ENCODE data around the gene MLF2.
"Not testable (repeated sequence)": the region's sequence is repeated elsewhere in the genome, so short reads cannot be mapped to it uniquely, and the experiment has no call there.

Gene MLF2

DNA sequence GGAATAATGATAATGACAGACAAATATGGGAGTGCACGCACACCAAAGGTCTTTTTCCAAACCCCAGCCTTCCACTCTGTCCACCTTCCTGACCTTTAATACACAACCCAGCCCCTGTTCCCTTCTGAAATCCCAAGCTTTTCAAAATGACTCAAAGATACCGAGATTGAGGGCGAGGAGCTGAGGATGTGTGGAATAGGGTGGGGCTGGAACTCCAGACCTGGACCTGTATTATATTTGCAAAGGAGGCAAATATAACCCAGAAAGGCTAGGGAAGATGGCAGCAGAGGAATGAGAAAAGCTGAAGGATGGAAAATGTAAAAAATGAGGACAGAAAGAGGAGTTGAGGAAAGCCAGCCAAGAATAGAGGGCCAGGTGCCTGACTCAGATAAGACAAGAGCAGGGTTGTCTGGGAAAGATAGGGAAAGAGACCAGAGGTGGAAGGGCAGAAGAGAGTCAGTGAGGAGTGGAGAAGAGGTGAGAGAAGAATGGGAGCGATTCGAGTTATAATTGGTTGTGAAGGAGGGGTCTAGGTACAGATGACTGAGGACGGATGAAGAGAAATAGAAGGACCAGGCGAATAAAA is 12.2 kb upstream of the MLF2 start:
- no peak for DNase-seq (ENCODE audit: low spot score)

DNA sequence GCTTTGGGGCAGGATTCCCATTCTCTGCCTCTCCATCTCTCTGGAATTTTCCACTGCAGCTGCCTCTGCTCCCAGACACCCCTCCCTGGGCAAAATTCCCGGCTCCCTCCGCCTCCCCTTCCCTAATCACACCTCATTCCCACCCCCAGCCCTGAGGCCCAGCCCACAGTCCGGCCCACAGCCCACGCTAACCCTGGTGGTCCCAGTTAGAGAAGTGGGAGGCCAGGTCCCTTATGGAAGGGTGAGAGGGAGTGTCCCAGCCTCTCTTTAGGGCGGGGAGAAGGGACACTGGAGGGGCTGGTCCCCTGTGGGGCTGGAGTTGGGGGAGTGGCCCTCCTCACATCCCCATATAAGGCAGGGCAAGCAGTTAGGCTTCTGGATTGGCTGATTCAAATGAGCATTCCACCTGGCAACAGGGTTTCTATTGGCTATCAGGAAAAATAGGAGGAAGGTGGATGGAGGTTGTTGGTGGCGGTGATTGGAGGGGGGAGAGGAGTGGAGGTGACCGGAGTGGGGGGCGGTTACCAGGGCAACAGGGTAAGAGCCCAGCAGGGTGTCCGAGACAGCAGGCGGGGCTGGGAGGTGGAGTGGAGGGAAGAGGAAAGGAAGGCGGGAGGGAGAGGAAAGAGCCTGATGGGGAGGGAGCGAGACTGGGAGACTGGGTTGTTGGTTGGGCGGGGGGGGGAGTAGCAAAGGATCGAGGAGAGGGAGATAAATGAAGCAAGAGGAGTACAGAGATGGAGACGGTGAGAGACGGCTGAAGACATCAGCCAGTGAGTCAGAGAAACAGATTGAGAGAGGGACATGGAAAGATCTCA is 11.3 kb upstream of the MLF2 start:
- DNase-seq (ENCODE audit: low spot score): peak; percentile 72

DNA sequence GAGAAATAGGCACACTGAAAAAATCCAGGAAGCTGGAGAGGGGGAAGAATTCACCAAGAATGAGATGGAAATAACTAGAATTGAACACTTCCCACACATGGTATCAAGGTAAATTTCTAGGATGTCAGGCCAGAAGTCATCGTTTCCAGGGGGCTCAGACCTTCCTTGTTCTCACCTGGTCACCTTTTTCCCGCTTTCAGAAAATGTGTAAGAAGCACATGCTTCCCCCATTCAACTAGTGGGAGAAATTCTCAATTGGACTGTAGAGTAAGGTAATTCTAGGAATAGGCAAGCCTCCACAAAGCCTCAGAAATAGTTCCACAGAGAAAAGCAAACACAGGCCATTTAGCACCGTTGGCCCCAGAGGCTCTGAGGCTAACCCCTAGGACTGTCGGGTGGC is 10.4 kb upstream of the MLF2 start:
- DNase-seq (ENCODE audit: low spot score): no peak

DNA sequence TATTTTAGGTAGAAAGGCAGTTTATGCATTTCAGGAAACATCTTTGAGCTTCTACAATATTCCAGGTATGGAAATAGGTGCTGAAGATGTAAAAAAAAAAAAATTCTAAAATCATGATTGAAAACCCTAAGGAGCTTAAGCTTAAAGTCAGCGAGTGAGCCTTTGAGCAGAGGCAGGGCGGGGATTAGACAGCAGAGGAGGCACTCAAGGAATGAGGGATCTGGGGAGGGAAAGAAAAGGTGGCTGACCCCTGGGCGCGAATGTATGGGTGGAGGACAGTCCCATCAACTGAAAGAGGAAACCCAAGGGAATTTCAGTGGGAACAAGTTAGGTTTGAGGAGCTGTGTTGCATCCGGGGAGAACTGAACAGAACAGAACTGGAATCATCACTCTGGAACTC is 6.8 kb upstream of the MLF2 start:
- DNase-seq (ENCODE audit: low spot score): no peak

DNA sequence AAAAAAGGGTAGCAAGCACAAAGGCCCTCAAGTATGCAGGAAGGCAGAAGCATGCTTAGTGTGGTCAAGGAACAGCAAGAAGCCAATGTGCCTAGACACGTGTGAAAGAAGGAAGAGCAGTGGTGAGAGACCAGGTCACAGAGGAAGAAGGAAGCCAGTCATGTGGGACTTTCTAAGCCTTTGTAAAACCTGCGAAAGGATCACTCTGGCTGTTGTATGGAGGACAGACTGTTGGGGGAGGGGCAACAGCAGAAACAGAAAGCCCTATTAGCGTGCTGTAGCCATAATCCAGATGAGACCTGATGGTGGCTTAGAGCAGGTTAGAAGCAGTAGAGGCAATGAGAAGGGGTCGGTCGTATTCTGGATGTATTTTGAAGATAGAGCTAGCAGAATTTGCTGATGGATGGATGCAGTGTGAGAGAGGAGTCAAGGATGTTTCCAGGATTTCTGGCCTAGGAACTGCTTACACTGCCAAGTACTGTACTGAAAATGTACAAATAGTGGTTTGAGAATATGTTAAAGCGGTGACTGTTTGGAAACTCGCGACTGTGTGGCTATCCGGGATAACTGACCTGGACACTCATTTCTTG is 5.7 kb upstream of the MLF2 start:
- no peak for DNase-seq (ENCODE audit: low spot score)

DNA sequence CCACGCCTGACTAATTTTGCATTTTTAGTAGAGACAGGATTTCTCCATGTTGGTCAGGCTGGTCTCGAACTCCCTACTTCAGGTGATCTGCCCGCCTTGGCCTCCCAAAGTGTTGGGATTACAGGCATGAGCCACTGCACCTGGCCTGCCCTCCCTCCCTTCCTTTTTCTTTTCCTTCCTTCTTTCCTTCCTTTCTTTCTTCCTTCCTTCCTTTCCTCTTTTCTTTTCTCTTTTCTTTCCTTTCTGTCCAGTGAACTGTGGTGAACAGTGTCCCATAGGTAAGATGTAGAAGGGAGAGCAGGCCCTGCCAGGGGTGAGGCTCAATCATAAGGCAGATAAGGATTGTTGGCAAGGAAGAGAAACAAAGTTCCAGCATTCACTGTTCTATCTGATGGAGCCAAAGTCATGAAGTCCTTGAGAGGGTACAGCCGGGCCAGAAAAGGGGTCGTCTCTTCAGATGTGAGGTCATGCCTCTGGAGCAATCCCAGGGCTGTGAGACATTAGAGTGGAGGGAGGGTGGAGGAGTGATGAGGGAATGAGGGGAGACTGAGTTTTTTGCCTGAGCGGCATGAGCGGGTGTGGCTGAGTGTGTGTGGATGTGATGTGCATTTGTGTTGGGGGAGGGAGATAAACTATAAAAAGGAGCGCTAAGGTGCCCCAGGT is 4.2 kb upstream of the MLF2 start:
- no peak for DNase-seq (ENCODE audit: low spot score)

DNA sequence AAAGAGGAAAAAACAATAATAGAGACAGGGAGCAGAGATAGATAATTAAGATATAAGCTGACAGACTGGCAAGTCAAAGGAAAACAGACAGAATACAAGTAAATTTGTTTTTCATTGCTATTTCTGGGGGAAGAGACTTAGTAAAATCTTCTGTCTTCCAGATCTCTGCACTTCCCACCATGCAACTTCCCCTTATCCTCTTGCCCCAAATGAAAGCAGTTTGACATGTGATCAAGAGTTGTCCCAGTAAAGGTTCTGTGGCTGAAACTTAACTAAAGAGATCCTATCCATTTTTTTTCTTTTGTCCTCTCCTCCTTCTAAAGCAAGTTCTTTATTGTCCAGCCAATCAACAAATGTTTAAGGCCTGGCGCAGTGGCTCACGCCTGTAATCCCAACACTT is 1.5 kb upstream of the MLF2 start:
- no peak for DNase-seq (ENCODE audit: low spot score)

DNA sequence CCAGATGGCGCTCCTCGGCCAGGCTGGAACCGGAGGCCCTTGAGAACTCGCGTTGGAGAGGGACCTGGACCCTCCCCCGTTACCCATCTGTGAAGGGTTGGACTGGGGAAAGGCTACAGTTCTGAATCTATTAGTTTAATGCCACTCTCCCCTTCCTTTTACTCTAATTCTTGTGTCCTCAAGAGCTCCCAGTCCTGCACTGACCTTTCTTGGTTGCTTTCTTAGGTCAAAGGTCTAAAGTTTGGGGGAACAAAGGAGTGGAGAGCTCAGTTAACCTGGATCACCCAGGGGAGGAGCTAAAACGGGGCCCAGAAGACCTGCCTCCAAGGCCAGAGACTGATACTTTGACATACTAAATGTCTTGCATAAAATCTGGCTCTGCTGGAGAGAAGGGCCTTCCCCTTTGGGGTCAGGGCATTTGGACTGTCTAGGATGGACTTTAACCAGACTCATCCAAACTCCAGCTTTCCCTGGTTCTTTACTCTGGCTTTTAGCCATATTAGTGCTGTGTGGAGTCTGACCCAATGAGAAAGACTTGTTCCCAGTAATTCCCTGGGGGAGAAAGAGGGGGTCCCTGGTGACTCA is 923 bp upstream of the MLF2 start:
- DNase-seq (ENCODE audit: low spot score): no peak

DNA sequence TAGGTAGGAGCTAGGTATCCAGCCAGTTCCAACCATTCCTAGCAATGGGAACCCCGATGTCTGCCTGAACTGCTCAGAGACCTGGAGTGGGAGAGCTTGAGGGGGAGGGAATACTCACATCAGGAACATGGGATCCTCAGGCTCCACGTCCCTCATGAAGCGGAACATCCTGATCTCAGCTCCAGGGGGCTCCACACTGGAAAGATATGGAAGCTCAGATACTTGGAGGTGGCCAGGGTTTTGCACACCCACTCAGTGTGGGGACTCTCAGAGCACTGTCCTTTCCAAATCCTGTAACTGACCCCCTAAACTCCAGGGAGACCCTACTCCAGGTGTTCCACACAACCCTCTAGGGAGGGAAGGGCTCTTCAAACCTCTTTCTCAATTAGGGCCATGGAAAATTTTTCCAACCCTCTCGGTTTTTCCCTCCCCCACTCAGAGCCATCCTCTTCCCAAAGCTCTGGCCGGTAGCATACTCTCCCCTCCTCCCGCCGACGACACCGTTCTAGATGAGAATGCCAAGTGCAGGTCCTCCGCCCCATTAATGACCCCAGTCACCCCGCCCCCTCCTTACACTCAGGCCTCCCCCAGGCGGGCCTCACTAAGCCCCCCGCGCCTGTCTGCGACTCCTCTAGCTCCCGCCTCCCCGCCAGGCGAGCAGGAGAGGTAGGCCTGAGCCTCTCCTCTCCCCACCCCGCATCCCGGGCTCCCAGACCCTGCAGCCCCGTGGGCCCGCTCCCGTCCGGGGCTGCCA is 597 bp downstream of the MLF2 start:
- no peak for DNase-seq (ENCODE audit: low spot score)

DNA sequence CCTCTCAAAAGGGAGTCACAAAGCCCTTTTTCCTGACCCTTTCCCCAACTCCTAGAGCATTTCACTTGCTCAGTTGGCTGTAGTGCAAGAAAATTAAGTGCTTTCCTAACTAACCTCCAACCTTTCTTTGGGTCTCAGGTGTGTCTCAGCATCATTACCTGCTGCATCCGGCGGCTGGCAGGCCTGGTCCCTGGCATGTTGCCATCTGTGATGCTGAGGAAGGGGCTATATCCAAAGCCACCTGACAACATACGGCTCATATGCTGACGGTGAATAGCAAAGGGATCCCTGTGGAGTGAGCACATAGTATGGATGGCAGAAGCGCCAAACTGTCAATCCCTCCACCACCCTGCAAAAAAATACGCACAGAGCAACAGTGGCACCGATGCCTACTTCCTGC is 1.2 kb downstream of the MLF2 start:
- no peak for DNase-seq (ENCODE audit: low spot score)

DNA sequence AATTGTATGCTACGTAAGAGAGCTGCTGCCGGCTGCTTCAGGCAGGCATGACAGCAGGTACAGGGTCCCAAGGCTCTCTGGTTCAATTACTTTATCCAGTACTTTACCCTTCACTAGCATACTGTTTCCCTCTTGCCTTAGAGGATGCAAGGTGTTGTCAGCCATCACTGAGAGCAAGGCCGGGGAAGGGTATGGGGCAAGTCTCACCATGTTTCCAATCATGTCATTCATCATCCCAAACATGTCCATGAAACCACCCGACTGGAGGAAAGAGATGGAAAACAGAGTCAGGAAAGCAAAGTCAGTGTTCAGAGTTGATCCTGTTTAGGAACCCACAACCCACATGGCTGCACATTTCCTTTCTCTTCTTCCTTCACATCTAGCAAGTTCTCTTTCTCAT is 2.4 kb downstream of the MLF2 start:
- DNase-seq (ENCODE audit: low spot score): no peak

DNA sequence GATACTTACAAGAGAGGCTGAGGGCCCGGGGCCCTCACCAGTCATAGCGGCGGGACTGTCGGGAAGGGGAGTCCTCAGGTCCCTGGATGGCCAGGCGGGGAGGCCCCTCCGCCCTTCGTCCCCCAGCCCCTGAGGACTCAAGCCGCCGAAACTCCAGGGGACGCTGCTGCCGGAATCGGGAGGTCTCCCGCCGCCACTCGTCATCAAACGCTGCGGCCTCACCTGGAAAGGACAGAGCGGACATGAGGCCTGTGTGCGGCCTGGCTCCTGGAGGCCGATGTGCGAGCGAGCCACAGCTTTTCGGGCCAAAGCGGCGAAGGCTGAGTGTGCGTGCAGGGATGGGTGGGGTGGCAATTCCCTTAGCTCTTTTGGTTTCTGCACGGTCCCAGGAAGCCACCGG is 4.2 kb downstream of the MLF2 start:
- DNase-seq (ENCODE audit: low spot score): no peak

DNA sequence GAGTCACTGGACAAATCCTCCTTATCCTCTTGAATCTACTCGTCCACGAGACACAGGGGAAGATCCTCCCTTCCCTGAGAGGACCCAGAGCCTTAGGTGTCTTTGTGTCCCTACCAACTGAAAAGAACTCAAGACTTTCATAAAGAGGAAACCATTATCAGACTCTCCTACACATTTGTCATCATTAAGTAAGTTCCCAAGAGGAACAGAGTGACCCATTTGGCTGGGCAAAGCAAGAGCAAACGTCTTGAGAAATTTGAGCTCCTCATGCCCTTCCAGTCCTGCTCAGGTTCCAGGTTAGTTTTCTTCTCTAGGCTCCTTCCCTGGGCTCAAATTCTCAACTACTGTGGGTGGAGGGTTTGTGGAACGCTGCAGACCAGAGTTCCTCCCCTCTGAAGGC is 5.7 kb downstream of the MLF2 start:
- DNase-seq (ENCODE audit: low spot score): no peak

DNA sequence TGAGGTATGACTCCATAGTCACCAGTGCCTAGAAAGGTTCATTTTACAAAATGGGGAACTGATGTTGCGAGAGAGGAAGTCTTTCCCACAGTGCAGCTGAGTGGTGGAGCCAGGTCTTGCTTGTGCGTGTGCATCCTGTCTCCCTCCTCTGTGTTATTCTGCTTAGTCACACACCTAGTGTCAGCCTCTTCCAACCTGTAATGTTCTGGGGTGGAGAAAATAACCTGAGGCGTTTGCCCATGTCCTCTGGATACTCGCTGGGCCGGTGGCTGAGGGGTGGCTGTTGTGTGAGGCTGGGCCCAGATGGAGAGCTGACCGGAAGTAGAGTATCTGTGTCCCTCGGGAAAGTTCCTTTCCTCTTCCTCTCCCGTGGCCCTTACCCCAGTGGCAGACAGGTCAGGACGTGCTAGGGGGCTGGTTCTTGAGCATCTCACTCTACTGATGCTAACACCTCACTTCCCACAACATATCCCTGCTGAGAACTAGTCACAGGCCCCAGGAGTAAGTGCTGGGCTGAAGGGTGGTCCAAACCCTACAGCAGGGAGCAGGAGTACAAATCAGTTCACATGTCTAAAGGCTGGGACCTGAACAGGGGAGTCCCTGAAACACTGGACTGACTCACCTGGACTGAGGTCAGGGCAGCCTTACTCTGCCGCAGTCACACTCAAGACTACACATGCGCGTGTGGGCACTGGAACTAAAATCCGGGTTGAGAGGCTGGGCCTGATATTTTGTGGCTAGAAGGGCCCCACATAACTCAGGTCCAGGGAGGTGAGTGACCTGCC is 7.0 kb downstream of the MLF2 start:
- DNase-seq (ENCODE audit: low spot score): peak; percentile 29

DNA sequence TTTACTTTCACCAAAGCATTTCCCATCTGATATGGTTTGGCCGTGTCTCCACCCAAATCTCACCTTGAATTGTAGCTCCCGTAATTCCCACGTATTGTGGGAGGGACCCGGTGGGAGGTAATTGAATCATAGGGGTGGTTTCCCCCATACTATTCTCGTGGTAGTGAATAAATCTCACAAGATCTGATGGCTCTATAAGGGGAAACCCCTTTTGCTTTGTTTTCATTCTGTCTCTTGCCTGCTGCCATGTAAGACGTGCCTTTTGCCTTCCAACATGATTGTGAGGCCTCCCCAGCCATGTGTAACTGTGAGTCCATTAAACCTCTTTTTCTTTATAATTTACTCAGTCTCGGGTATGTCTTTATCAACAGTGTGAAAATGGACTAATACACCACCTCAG is 9.6 kb downstream of the MLF2 start:
- not testable (repeated sequence) for DNase-seq (ENCODE audit: low spot score)

DNA sequence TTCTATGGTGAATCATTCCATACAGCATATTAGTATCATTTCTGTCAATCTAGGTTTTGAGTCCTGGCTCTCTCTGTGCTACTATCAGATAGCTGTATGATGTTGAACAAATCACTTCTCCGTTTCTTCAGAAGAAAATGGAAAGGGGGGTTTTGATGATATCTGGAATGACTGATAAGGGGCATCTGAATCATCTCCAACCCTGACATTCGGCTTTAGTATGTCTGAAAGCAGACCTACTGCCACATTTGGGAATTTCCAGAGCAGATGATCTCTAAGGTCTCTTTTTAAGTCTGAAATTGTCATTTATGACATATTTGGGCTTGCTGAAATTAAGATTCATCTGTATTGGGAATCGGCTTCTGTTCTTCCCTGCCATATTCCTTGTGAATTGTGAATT is 10.1 kb downstream of the MLF2 start:
- DNase-seq (ENCODE audit: low spot score): no peak

DNA sequence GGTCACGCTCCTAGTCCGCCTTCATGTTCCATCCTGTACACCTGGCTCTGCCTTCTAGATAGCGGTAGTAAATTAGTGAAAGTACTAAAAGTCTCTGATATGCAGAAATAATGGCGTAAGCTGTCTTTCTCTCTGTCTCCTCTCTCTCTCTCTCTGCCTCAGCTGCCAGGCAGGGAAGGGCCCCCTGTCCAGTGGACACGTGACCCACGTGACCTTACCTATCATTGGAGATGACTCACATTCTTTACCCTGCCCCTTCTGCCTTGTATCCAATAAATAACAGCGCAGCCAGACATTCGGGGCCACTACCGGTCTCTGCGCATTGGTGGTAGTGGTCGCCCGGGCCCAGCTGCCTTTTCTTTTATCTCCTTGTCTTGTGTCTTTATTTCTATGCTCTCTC is 10.9 kb downstream of the MLF2 start:
- DNase-seq (ENCODE audit: low spot score): not testable (repeated sequence)

DNA sequence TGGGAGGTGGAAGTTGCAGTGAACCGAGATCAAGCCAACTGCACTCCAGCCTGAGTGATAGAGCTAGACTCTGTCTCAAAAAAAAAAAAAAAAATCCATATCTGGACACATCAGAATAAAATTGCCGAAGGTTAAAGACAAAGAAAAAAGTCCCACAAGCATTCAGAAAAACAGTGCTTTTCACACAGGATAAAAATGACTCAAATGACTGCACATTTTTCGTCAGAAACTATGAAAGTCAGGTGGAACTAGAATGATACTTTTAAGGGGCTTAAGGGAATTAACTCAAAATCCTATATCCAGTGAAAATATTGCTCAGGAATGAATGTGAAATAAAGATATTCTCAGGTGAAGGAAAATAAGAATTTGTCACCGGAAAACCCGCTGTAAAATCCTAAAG is 16.2 kb downstream of the MLF2 start:
- DNase-seq (ENCODE audit: low spot score): no peak

DNA sequence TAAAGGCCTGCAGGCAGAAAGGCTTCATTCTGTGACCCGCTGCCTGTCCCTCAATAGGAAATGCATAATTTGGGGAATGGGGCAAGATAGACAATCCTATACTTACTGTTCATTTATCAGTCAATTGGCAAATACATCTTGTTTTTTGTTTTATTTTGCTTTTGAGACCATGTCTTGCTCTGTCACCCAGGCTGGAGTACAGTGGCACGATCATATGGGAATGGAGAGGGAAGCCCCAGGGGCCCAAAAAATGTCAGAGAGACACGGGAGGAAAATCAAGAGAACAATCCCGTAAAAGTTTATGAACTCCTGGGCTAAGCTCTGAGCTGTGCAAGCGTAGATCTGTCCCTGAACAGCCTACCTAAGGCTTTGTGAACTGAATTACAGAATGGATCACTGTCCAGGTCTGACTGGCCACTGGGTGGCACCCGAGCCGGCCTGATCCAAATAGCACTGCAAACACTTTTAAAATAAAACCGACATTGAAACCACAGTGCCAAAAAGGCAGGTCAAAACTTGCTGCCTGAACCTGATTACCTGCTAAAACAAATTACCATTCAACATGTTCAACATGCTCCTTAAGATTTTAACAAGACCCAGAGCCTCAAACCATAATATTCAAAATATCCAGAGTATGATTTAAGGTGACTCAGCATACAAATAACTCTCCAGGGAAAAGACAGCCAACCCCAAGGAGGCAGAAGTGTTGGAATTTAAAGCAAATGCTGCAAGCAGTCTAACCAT is 17.3 kb downstream of the MLF2 start:
- peak; percentile 44 for DNase-seq (ENCODE audit: low spot score)
